SK-N-SH (cell line): Measurements from ENCODE around the gene APP.

Experiments used
- CTCF ChIP-seq: fragments of 200-600 bp; sonication (generic); IDR thresholded peaks from 2 replicates; pipeline ENCODE4 v1.6.1; 2017; ENCODE audit warnings: antibody characterized with exemption, mild to moderate bottlenecking, moderate library complexity
- IRF3 ChIP-seq: fragments of 150-350 bp; IDR thresholded peaks from 2 replicates; pipeline ENCODE4 v1.6.1; 2016; ENCODE audit warnings: mild to moderate bottlenecking, low read depth, low read length
- TAF1 ChIP-seq: IDR thresholded peaks from 2 replicates; pipeline ENCODE4 v1.6.1; 2012; ENCODE audit warnings: low read depth, mild to moderate bottlenecking, low read length, moderate library complexity, borderline replicate concordance

GRCh38 chr21:26025536-26026512 lies 144.7 kb downstream of the APP start:
- TF ChIP-seq IRF3 (no peak), TAF1 (no peak), CTCF (no peak)
